ENCODE measurements around the gene EFNA2. TPM values are rescaled to one million over a fixed set of nuclear protein-coding genes. Genes with fewer than 3 reads are reported as not detected.

The EFNA2 gene
- total RNA-seq, 1 experiment from 2014 or later: not detected

GRCh38 chr19:1300744-1301490 lies 15.2 kb downstream of the EFNA2 start:
- POLR2A ChIA-PET (ENCODE audit: unreplicated experiment): no interaction called here
- H3K79me2 ChIP-seq (ENCODE audit: low read length): no peaks in the 10 kb centered on the region
- no peaks in the 10 kb centered on the region; the same call in 1 of the 2 replicates for H3K4me1 ChIP-seq (ENCODE audit: insufficient read depth, low read length)
- no peak overlapping the region for H3K4me3 ChIP-seq (ENCODE audit: low read length)
- no peak for DNase-seq
- no peaks in the 10 kb centered on the region for H3K36me3 ChIP-seq (ENCODE audit: low read depth, low read length)
- CTCF ChIA-PET: no interaction called here
- no TSS peak for BruUV-seq (replicated peaks)
- intact Hi-C loops (cut with micrococcal nuclease): no loop called here
- no peak overlapping the region for H3K27ac ChIP-seq (ENCODE audit: low read length)
- H3K4me2 ChIP-seq (ENCODE audit: low read length): no peak overlapping the region
- TF ChIP-seq EZH2phosphoT487 (IDR thresholded peaks at IDR 0.05; ENCODE audit: borderline replicate concordance, low read length) (no peak), CTCF (conservative IDR thresholded peaks at IDR 0.05; ENCODE audit: low read depth, low read length) (no peak)
- no peaks in the 10 kb centered on the region for H4K20me1 ChIP-seq (ENCODE audit: low read length)
- H3K9me3 ChIP-seq (ENCODE audit: low read length): no peaks in the 10 kb centered on the region
- no peaks in the 10 kb centered on the region for H3K27me3 ChIP-seq (ENCODE audit: low read length)
- H3F3A ChIP-seq (ENCODE audit: low read length, unreplicated experiment): no peaks in the 10 kb centered on the region
- no peak overlapping the region for H3K9ac ChIP-seq (ENCODE audit: low read length)
- no peak for ATAC-seq
- no peaks in the 10 kb centered on the region for H3K9me2 ChIP-seq (replicated peaks; ENCODE audit: low read length)
- H2AFZ ChIP-seq (ENCODE audit: low read length): no peak overlapping the region

GRCh38 chr19:1302533-1303239 lies 17.0 kb downstream of the EFNA2 start:
- POLR2A ChIA-PET (ENCODE audit: unreplicated experiment): no interaction called here
- H3F3A ChIP-seq (ENCODE audit: low read length, unreplicated experiment): no peaks in the 10 kb centered on the region
- no peak for ATAC-seq
- H3K9me2 ChIP-seq (replicated peaks; ENCODE audit: low read length): no peaks in the 10 kb centered on the region
- H3K27ac ChIP-seq (ENCODE audit: low read length): no peak overlapping the region
- H3K9ac ChIP-seq (ENCODE audit: low read length): no peak overlapping the region
- BruUV-seq (replicated peaks): no TSS peak
- no peaks in the 10 kb centered on the region for H3K27me3 ChIP-seq (ENCODE audit: low read length)
- no peak overlapping the region for H2AFZ ChIP-seq (ENCODE audit: low read length)
- no peak overlapping the region for H3K4me2 ChIP-seq (ENCODE audit: low read length)
- DNase-seq: no peak
- no peaks in the 10 kb centered on the region; the same call in 1 of the 2 replicates for H3K4me1 ChIP-seq (ENCODE audit: insufficient read depth, low read length)
- no peak overlapping the region for H3K4me3 ChIP-seq (ENCODE audit: low read length)
- CTCF ChIA-PET: no interaction called here
- H3K79me2 ChIP-seq (ENCODE audit: low read length): no peaks in the 10 kb centered on the region
- H3K36me3 ChIP-seq (ENCODE audit: low read depth, low read length): no peaks in the 10 kb centered on the region
- no peaks in the 10 kb centered on the region for H3K9me3 ChIP-seq (ENCODE audit: low read length)
- TF ChIP-seq CTCF (conservative IDR thresholded peaks at IDR 0.05; ENCODE audit: low read depth, low read length) (no peak), EZH2phosphoT487 (IDR thresholded peaks at IDR 0.05; ENCODE audit: borderline replicate concordance, low read length) (no peak), EZH2 (IDR thresholded peaks at IDR 0.05; ENCODE audit: low read length, unreplicated experiment) (no peak)
- no peaks in the 10 kb centered on the region for H4K20me1 ChIP-seq (ENCODE audit: low read length)
- intact Hi-C loops (cut with micrococcal nuclease): no loop called here

All from PC-3 (cell line).